GM12878 (cell line): ENCODE results near the gene BTBD9. TPM values are rescaled to one million over a fixed set of nuclear protein-coding genes. Genes with fewer than 3 reads are reported as not detected.

Experiments
- ATAC-seq: fragments of 200-7000 bp; cut with Tn5 transposase; 3 replicates; pipeline ENCODE4 v1.9.1; 2020; ENCODE audit warnings: mild to moderate bottlenecking, moderate library complexity
- BruUV-seq: library from RNA; stranded (reverse); fragments of 400-500 nt; replicated peaks from 2 replicates; lab custom pipeline; 2021; lab: Mats Ljungman, UMichigan
- CTCF ChIA-PET: fragments of 300-600 bp; sonication (Branson Sonifier 250); formaldehyde crosslinking; extraction: SDS; loops from one replicate; lab custom pipeline; 2021; ENCODE audit warnings: inconsistent platforms; lab: Yijun Ruan, JAX
- POLR2A ChIA-PET: fragments of 350-600 bp; formaldehyde crosslinking; extraction: SDS; loops from one replicate; lab custom pipeline; 2021; ENCODE audit warnings: inconsistent platforms; lab: Charles Lee
- RAD21 ChIA-PET: fragments of 300-600 bp; sonication (Branson Sonifier 250); formaldehyde crosslinking; loops from one replicate; lab custom pipeline; 2023; ENCODE audit warnings: antibody characterized with exemption; ENCODE audit not compliant: unreplicated experiment; lab: Charles Lee
- SMC1A ChIA-PET: fragments of 300-600 bp; sonication (Branson Sonifier 250); formaldehyde crosslinking; loops from one replicate; lab custom pipeline; 2023; ENCODE audit not compliant: unreplicated experiment, uncharacterized antibody; lab: Charles Lee
- DNase-seq: peaks from one replicate; pipeline ENCODE4 v3.0.0-alpha.2; 2011; ENCODE audit warnings: low read depth, low spot score
- FAIRE-seq: peaks from 3 replicates; lab custom pipeline; 2011; peaks lifted over from hg19 to GRCh38; lab: Jason Lieb, UNC
- H2AFZ ChIP-seq: 2 replicates; pipeline ENCODE4 v1.6.0; 2011; ENCODE audit warnings: low read depth, low read length, control low read depth; ENCODE audit not compliant: control insufficient read depth
- H3K27ac ChIP-seq: 2 replicates; pipeline ENCODE4 v1.5.1; 2011; ENCODE audit warnings: control low read depth; ENCODE audit not compliant: control insufficient read depth, insufficient read depth
- H3K27me3 ChIP-seq, 2 experiments: replicated peaks in 1 of 2; 2 replicates each; pipeline versions ENCODE4 v1.6.0 to v1.6.1; 2011; ENCODE audit warnings: low read length in 1 of 2; ENCODE audit not compliant: control insufficient read depth in 2 of 2, insufficient read depth in 2 of 2
- H3K36me3 ChIP-seq, 2 experiments: 2 replicates each; pipeline ENCODE4 v1.5.1; 2011; ENCODE audit warnings: low read length in 1 of 2; ENCODE audit not compliant: control insufficient read depth in 2 of 2, insufficient read depth in 2 of 2
- H3K4me1 ChIP-seq: 2 replicates; pipeline ENCODE4 v1.6.1; 2011; ENCODE audit warnings: mild to moderate bottlenecking, low read length, moderate library complexity, mixed read lengths; ENCODE audit not compliant: control insufficient read depth, insufficient read depth
- H3K4me2 ChIP-seq: 2 replicates; pipeline ENCODE4 v1.6.0; 2011; ENCODE audit warnings: control low read depth; ENCODE audit not compliant: control insufficient read depth, insufficient read depth
- H3K4me3 ChIP-seq: fragments of 200-600 bp; sonication (generic); 2 replicates; pipeline ENCODE4 v1.5.1; 2016
- H3K79me2 ChIP-seq: 2 replicates; pipeline ENCODE4 v1.6.0; 2011; ENCODE audit warnings: low read length; ENCODE audit not compliant: control insufficient read depth, insufficient read depth
- H3K9ac ChIP-seq: 2 replicates; pipeline ENCODE4 v1.8.0; 2011; ENCODE audit warnings: low read length, control low read depth, mixed read lengths; ENCODE audit not compliant: control insufficient read depth, insufficient read depth
- H3K9me3 ChIP-seq: replicated peaks from 3 replicates; pipeline ENCODE4 v1.5.1; 2011; ENCODE audit warnings: mild to moderate bottlenecking, low read length; ENCODE audit not compliant: control insufficient read depth, insufficient read depth
- H4K20me1 ChIP-seq: 2 replicates; pipeline ENCODE4 v1.6.0; 2011; ENCODE audit not compliant: control insufficient read depth, insufficient read depth
- BHLHE40 ChIP-seq, 2 experiments: fragments of 450-650 bp in 1 of 2; IDR thresholded peaks; 2 replicates each; pipeline ENCODE4 v1.6.1; 2011 to 2017; ENCODE audit warnings: low read depth in 2 of 2, borderline replicate concordance in 1 of 2, improper control_type of control experiment in 1 of 2, low read length in 1 of 2, mild to moderate bottlenecking in 1 of 2
- EP300 ChIP-seq, 2 experiments: fragments of 150-350 bp in 1 of 2; IDR thresholded peaks; 2 replicates each; pipeline ENCODE4 v1.6.1; 2011 to 2012; ENCODE audit warnings: low read depth in 2 of 2, low read length in 2 of 2, borderline replicate concordance in 1 of 2, improper control_type of control experiment in 1 of 2, inconsistent platforms in 1 of 2; ENCODE audit not compliant: control insufficient read depth in 1 of 2
- ESRRA ChIP-seq: IDR thresholded peaks from 2 replicates; pipeline ENCODE4 v1.6.1; 2012; ENCODE audit warnings: mild to moderate bottlenecking, low read length, improper control_type of control experiment
- GABPA ChIP-seq: IDR thresholded peaks from 2 replicates; pipeline ENCODE4 v1.6.1; 2014; ENCODE audit warnings: antibody characterized with exemption, low read depth, mild to moderate bottlenecking, inconsistent platforms
- GATAD2B ChIP-seq: fragments of 450-650 bp; conservative IDR thresholded peaks from 2 replicates; pipeline ENCODE4 v1.6.1; 2017; ENCODE audit warnings: low read depth, mild to moderate bottlenecking, moderate library complexity
- HDAC2 ChIP-seq: fragments of 200-600 bp; sonication (generic); IDR thresholded peaks from 2 replicates; pipeline ENCODE4 v1.6.1; 2017
- KDM1A ChIP-seq: fragments of 200-600 bp; sonication (generic); IDR thresholded peaks from 2 replicates; pipeline ENCODE4 v1.6.1; 2016; ENCODE audit warnings: borderline replicate concordance
- PML ChIP-seq: IDR thresholded peaks from 2 replicates; pipeline ENCODE4 v1.6.1; 2012; ENCODE audit warnings: low read length, inconsistent platforms
- SP1 ChIP-seq: IDR thresholded peaks from one replicate; pipeline ENCODE4 v1.6.1; 2011; ENCODE audit warnings: low read depth, low read length
- SUPT20H ChIP-seq: IDR thresholded peaks from 2 replicates; pipeline ENCODE4 v1.6.1; 2011; ENCODE audit warnings: low read depth, mild to moderate bottlenecking, low read length, moderate library complexity, borderline replicate concordance; ENCODE audit not compliant: control insufficient read depth
- TAF1 ChIP-seq: IDR thresholded peaks from 2 replicates; pipeline ENCODE4 v1.6.1; 2011; ENCODE audit warnings: mild to moderate bottlenecking, low read depth, low read length, borderline replicate concordance
- TCF7 ChIP-seq: IDR thresholded peaks from 2 replicates; pipeline ENCODE4 v1.6.1; 2014; ENCODE audit warnings: antibody characterized with exemption, borderline replicate concordance
- USF1 ChIP-seq: IDR thresholded peaks from 2 replicates; pipeline ENCODE4 v1.6.1; 2011; ENCODE audit warnings: borderline replicate concordance, low read depth, mild to moderate bottlenecking, moderate library complexity, mixed read lengths, low read length; ENCODE audit not compliant: insufficient read depth; ENCODE audit errors: extremely low read length
- YY1 ChIP-seq: IDR thresholded peaks from 2 replicates; pipeline ENCODE4 v1.6.1; 2011; ENCODE audit warnings: low read depth, mild to moderate bottlenecking, low read length
- ZNF207 ChIP-seq: fragments of 450-650 bp; IDR thresholded peaks from 2 replicates; pipeline ENCODE4 v1.6.1; 2014; ENCODE audit warnings: antibody characterized with exemption, mild to moderate bottlenecking, borderline replicate concordance
- WGBS: methylation state at CpG from one replicate; pipeline ENCODE4 v1.1.6; 2016; ENCODE audit warnings: low lambda C conversion rate; ENCODE audit not compliant: insufficient replicate concordance, insufficient coverage; ENCODE audit errors: missing lambda C conversion rate; 5-methylcytosine and 5-hydroxymethylcytosine counted together
- in situ Hi-C: fragments of 300-500 bp; cut with MboI; formaldehyde crosslinking; loops from 9 replicates; pipeline ENCODE4 v1.14.3; 2018; ENCODE audit warnings: mixed read lengths
- intact Hi-C: fragments of 100-400 bp; cut with micrococcal nuclease; formaldehyde crosslinking; loops from one replicate; pipeline ENCODE4 v1.14.2; 2022; ENCODE audit not compliant: unreplicated experiment
- polyA plus RNA-seq, 11 experiments: library from polyadenylated mRNA; depleted of rRNA in 4 of 11; unstranded in 6 of 11; stranded (reverse) in 5 of 11; fragments of >200 nt; fragmentation: Nextera tagmentation in 4 of 11; fragmentation: Illumina TruSeq in 1 of 11; extraction: Ambion mirVana in 4 of 11; extraction: Trizol in 1 of 11; gene quantifications; 1 replicate in 1 of 11; 2 replicates in 10 of 11; pipeline versions ENCODE4 v1.2.1 to v1.2.3, GENCODE V29; 2011 to 2016; ENCODE audit warnings: inconsistent platforms in 2 of 11, missing spikeins in 2 of 11, low read depth in 1 of 11
- total RNA-seq, 4 experiments: library from RNA; depleted of rRNA in 3 of 4; stranded (reverse); fragments of >200 nt in 3 of 4; fragmentation: Illumina TruSeq in 1 of 4; extraction: Trizol in 1 of 4; gene quantifications; 2 replicates each; pipeline versions ENCODE4 v1.2.1 to v1.2.3, GENCODE V29; 2013 to 2021
- TF ChIP-seq, protein P1 (sequence below), 3 experiments: IDR thresholded peaks in 2 of 3; conservative IDR thresholded peaks in 1 of 3; 2 replicates each; pipeline ENCODE4 v1.5.1; 2011; ENCODE audit warnings: low read depth in 3 of 3, low read length in 3 of 3, mild to moderate bottlenecking in 3 of 3, control low read depth in 2 of 3, moderate library complexity in 2 of 3, inconsistent platforms in 1 of 3, mixed read lengths in 1 of 3; ENCODE audit not compliant: control insufficient read depth in 2 of 3, insufficient read depth in 1 of 3; ENCODE audit errors: extremely low read depth in 1 of 3
- TF ChIP-seq, protein P2 (sequence below): IDR thresholded peaks from 2 replicates; pipeline ENCODE4 v1.6.1; 2012; ENCODE audit warnings: low read length, inconsistent platforms
- TF ChIP-seq, protein P3 (sequence below): fragments of 450-650 bp; IDR thresholded peaks from 2 replicates; pipeline ENCODE4 v1.6.1; 2017; ENCODE audit warnings: mild to moderate bottlenecking, low read depth, inconsistent platforms; ENCODE audit not compliant: poor library complexity, severe bottlenecking

BTBD9 gene
- total and polyA plus RNA-seq, 10 of the 15 experiments (the other 5 are each of a cell fraction or from before 2014, with no cell fraction given): 0.22 to 8.6 (median 4.6) TPM

- intact Hi-C loops: no loop called here
- ATAC-seq (no peak), DNase-seq (no peak), FAIRE-seq (no peak)
- no peak overlapping the region for H3K4me3 ChIP-seq
- H2AFZ ChIP-seq: no peak overlapping the region
- in situ Hi-C loops: no loop called here
- no peaks in the 10 kb centered on the region for H3K27me3 ChIP-seq
- no peak overlapping the region for H3K27ac ChIP-seq
- WGBS: 98% methylated on average over 8 of the region's 8 CpGs
- H3K9me3 ChIP-seq: no peaks in the 10 kb centered on the region
- peaks cover 3% of the 10 kb centered on the region; the same call in 1 of the 2 replicates for H4K20me1 ChIP-seq
- 0 out of 2 replicates have a peak, but pooled peaks cover 4% of the 10 kb centered on the region for H3K4me1 ChIP-seq
- no peak overlapping the region for H3K4me2 ChIP-seq
- no peaks in the 10 kb centered on the region for H3K79me2 ChIP-seq
- ChIA-PET CTCF (no interaction called here), POLR2A (no interaction called here), RAD21 (no interaction called here), SMC1A (no interaction called here)
- no TSS peak for BruUV-seq
- peaks cover 3 to 4% of the 10 kb centered on the region in 2 experiments for H3K36me3 ChIP-seq
- no peak overlapping the region for H3K9ac ChIP-seq
- TF ChIP-seq SUPT20H: no peak
- no peak for TF ChIP-seq SP1
- no peak for TF ChIP-seq PML
- TF ChIP-seq HDAC2: no peak
- TF ChIP-seq EP300 (IDR thresholded peaks at IDR 0.05; ENCODE audit: borderline replicate concordance in 1 of 2, control insufficient read depth in 1 of 2, low read depth in 2 of 2, low read length in 2 of 2): no peak
- TF ChIP-seq, protein P1, sequence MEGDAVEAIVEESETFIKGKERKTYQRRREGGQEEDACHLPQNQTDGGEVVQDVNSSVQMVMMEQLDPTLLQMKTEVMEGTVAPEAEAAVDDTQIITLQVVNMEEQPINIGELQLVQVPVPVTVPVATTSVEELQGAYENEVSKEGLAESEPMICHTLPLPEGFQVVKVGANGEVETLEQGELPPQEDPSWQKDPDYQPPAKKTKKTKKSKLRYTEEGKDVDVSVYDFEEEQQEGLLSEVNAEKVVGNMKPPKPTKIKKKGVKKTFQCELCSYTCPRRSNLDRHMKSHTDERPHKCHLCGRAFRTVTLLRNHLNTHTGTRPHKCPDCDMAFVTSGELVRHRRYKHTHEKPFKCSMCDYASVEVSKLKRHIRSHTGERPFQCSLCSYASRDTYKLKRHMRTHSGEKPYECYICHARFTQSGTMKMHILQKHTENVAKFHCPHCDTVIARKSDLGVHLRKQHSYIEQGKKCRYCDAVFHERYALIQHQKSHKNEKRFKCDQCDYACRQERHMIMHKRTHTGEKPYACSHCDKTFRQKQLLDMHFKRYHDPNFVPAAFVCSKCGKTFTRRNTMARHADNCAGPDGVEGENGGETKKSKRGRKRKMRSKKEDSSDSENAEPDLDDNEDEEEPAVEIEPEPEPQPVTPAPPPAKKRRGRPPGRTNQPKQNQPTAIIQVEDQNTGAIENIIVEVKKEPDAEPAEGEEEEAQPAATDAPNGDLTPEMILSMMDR (IDR thresholded peaks at IDR 0.05 in 2 of 3, conservative IDR thresholded peaks at IDR 0.05 in 1 of 3; ENCODE audit: control insufficient read depth in 2 of 3, extremely low read depth in 1 of 3, insufficient read depth in 1 of 3, low read depth in 3 of 3, low read length in 3 of 3): no peak
- TF ChIP-seq TAF1: no peak
- TF ChIP-seq ESRRA: no peak
- TF ChIP-seq GATAD2B: no peak
- TF ChIP-seq GABPA: no peak
- TF ChIP-seq ZNF207: no peak
- TF ChIP-seq, protein P2, sequence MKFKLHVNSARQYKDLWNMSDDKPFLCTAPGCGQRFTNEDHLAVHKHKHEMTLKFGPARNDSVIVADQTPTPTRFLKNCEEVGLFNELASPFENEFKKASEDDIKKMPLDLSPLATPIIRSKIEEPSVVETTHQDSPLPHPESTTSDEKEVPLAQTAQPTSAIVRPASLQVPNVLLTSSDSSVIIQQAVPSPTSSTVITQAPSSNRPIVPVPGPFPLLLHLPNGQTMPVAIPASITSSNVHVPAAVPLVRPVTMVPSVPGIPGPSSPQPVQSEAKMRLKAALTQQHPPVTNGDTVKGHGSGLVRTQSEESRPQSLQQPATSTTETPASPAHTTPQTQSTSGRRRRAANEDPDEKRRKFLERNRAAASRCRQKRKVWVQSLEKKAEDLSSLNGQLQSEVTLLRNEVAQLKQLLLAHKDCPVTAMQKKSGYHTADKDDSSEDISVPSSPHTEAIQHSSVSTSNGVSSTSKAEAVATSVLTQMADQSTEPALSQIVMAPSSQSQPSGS: no peak
- no peak for TF ChIP-seq BHLHE40 (IDR thresholded peaks at IDR 0.05; ENCODE audit: borderline replicate concordance in 1 of 2, low read depth in 2 of 2, low read length in 1 of 2)
- TF ChIP-seq YY1: no peak
- no peak for TF ChIP-seq TCF7
- no peak for TF ChIP-seq USF1
- TF ChIP-seq, protein P3, sequence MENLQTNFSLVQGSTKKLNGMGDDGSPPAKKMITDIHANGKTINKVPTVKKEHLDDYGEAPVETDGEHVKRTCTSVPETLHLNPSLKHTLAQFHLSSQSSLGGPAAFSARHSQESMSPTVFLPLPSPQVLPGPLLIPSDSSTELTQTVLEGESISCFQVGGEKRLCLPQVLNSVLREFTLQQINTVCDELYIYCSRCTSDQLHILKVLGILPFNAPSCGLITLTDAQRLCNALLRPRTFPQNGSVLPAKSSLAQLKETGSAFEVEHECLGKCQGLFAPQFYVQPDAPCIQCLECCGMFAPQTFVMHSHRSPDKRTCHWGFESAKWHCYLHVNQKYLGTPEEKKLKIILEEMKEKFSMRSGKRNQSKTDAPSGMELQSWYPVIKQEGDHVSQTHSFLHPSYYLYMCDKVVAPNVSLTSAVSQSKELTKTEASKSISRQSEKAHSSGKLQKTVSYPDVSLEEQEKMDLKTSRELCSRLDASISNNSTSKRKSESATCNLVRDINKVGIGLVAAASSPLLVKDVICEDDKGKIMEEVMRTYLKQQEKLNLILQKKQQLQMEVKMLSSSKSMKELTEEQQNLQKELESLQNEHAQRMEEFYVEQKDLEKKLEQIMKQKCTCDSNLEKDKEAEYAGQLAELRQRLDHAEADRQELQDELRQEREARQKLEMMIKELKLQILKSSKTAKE: no peak
- TF ChIP-seq KDM1A: no peak
Measured at GRCh38 chr6:38137608-38138265, 502.0 kb downstream of the BTBD9 start.
